Measurements from ENCODE around the gene ARSG.
"Not testable (repeated sequence)": the region's sequence is repeated elsewhere in the genome, so short reads cannot be mapped to it uniquely, and the experiment has no call there.

ARSG gene

GRCh38 chr17:68353111-68353521 is 61.8 kb downstream of the ARSG start:
- in situ Hi-C loops (cut with HindIII; ENCODE audit: low pct_ligation_motif_present, low pct_unique_long_range_greater_than_20kb, low sequenced_read_pairs) = no loop called here
- no peak for DNase-seq

- DNase-seq; in situ Hi-C loops (cut with HindIII; ENCODE audit: low pct_ligation_motif_present, low pct_unique_long_range_greater_than_20kb, low sequenced_read_pairs): not testable (repeated sequence)
These were observed 63.0 kb downstream of the ARSG start for GRCh38 chr17:68354311-68354710.

- DNase-seq; in situ Hi-C loops (cut with HindIII; ENCODE audit: low pct_ligation_motif_present, low pct_unique_long_range_greater_than_20kb, low sequenced_read_pairs): not testable (repeated sequence)
These were observed 63.8 kb downstream of the ARSG start for GRCh38 chr17:68355108-68355507.

GRCh38 chr17:68356520-68356919 is 65.2 kb downstream of the ARSG start:
- in situ Hi-C loops (cut with HindIII; ENCODE audit: low pct_ligation_motif_present, low pct_unique_long_range_greater_than_20kb, low sequenced_read_pairs) = no loop called here
- no peak for DNase-seq

- in situ Hi-C loops (cut with HindIII; ENCODE audit: low pct_ligation_motif_present, low pct_unique_long_range_greater_than_20kb, low sequenced_read_pairs) = no loop called here
- no peak for DNase-seq
These were observed 65.7 kb downstream of the ARSG start for GRCh38 chr17:68356949-68357455.

- no peak for DNase-seq
- in situ Hi-C loops (cut with HindIII; ENCODE audit: low pct_ligation_motif_present, low pct_unique_long_range_greater_than_20kb, low sequenced_read_pairs) = no loop called here
These were observed 66.6 kb downstream of the ARSG start for GRCh38 chr17:68357886-68358285.

GRCh38 chr17:68359791-68360535 is 68.7 kb downstream of the ARSG start:
- no peak for DNase-seq
- in situ Hi-C loops (cut with HindIII; ENCODE audit: low pct_ligation_motif_present, low pct_unique_long_range_greater_than_20kb, low sequenced_read_pairs) = no loop called here

GRCh38 chr17:68365469-68365868 is 74.2 kb downstream of the ARSG start:
- in situ Hi-C loops (cut with HindIII; ENCODE audit: low pct_ligation_motif_present, low pct_unique_long_range_greater_than_20kb, low sequenced_read_pairs) = no loop called here

GRCh38 chr17:68368387-68368786 is 77.1 kb downstream of the ARSG start:
- in situ Hi-C loops (cut with HindIII; ENCODE audit: low pct_ligation_motif_present, low pct_unique_long_range_greater_than_20kb, low sequenced_read_pairs) = no loop called here
- no peak for DNase-seq

More at GRCh38 chr17:68365469-68365868, 74.2 kb downstream of the ARSG start:
- no peak for DNase-seq

- in situ Hi-C loops (cut with HindIII; ENCODE audit: low pct_ligation_motif_present, low pct_unique_long_range_greater_than_20kb, low sequenced_read_pairs) = no loop called here
- no peak for DNase-seq
These were observed 84.3 kb downstream of the ARSG start for GRCh38 chr17:68375566-68375965.

- DNase-seq; in situ Hi-C loops (cut with HindIII; ENCODE audit: low pct_ligation_motif_present, low pct_unique_long_range_greater_than_20kb, low sequenced_read_pairs): not testable (repeated sequence)
These were observed 84.9 kb downstream of the ARSG start for GRCh38 chr17:68376178-68376577.

GRCh38 chr17:68377771-68378267 is 86.5 kb downstream of the ARSG start:
- no peak for DNase-seq
- in situ Hi-C loops (cut with HindIII; ENCODE audit: low pct_ligation_motif_present, low pct_unique_long_range_greater_than_20kb, low sequenced_read_pairs) = no loop called here

GRCh38 chr17:68378268-68379176 is 87.2 kb downstream of the ARSG start:
- no peak for DNase-seq

GRCh38 chr17:68379177-68379510 is 87.8 kb downstream of the ARSG start:
- in situ Hi-C loops (cut with HindIII; ENCODE audit: low pct_ligation_motif_present, low pct_unique_long_range_greater_than_20kb, low sequenced_read_pairs) = no loop called here
- DNase-seq = no peak

More at GRCh38 chr17:68378268-68379176, 87.2 kb downstream of the ARSG start:
- in situ Hi-C loops (cut with HindIII; ENCODE audit: low pct_ligation_motif_present, low pct_unique_long_range_greater_than_20kb, low sequenced_read_pairs) = no loop called here

- in situ Hi-C loops (cut with HindIII; ENCODE audit: low pct_ligation_motif_present, low pct_unique_long_range_greater_than_20kb, low sequenced_read_pairs) = no loop called here
- DNase-seq = no peak
These were observed 88.7 kb downstream of the ARSG start for GRCh38 chr17:68379692-68380677.

- in situ Hi-C loops (cut with HindIII; ENCODE audit: low pct_ligation_motif_present, low pct_unique_long_range_greater_than_20kb, low sequenced_read_pairs) = no loop called here
- DNase-seq = no peak
These were observed 90.0 kb downstream of the ARSG start for GRCh38 chr17:68381076-68381900.

- no peak for DNase-seq
- in situ Hi-C loops (cut with HindIII; ENCODE audit: low pct_ligation_motif_present, low pct_unique_long_range_greater_than_20kb, low sequenced_read_pairs) = no loop called here
These were observed 91.3 kb downstream of the ARSG start for GRCh38 chr17:68382582-68383085.
